ENCODE measurements around the gene SLC9A8. TPM values are rescaled to one million over a fixed set of nuclear protein-coding genes. Genes with fewer than 3 reads are reported as not detected.

The SLC9A8 gene
- total RNA-seq, 2 donors from 2014 or later, result 16.5 to 18.7 TPM

GRCh38 chr20:49808753-49809152, 3.9 kb upstream of the SLC9A8 start:
- intact Hi-C loops (cut with DNase I, micrococcal nuclease), result no loop called here
- DNase-seq, result no peak

DNA sequence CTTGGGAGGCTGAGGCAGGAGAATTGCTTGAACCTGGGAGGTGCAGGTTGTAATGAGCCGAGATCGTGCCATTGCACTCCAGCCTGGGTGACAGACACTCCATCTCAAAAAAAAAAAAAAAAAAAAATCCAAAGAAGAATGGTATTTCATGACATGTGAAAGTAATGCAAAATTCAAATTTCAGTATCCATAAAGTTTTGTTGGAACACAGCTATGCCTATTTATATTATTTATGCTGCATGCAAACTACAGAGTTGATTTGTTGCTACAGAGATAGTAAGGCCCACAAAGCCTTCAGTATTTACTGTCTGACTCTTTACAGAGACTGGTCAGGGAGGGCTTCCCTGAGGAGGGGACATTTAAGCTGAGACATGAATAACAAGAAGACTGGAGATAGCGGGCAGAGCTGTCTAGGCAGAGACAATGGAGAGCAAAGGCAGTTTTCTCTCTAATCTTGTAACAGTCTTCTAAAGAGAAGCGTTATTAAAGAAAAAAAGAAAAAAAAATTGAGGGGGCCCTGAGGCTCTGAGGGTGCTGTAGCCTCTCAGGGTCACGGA, 2.7 kb upstream of the SLC9A8 start:
- intact Hi-C loops (cut with DNase I, micrococcal nuclease), result no loop called here
- DNase-seq (no peak), ATAC-seq (no peak)

More at GRCh38 chr20:49808753-49809152, 3.9 kb upstream of the SLC9A8 start:
- no peak for ATAC-seq

DNA sequence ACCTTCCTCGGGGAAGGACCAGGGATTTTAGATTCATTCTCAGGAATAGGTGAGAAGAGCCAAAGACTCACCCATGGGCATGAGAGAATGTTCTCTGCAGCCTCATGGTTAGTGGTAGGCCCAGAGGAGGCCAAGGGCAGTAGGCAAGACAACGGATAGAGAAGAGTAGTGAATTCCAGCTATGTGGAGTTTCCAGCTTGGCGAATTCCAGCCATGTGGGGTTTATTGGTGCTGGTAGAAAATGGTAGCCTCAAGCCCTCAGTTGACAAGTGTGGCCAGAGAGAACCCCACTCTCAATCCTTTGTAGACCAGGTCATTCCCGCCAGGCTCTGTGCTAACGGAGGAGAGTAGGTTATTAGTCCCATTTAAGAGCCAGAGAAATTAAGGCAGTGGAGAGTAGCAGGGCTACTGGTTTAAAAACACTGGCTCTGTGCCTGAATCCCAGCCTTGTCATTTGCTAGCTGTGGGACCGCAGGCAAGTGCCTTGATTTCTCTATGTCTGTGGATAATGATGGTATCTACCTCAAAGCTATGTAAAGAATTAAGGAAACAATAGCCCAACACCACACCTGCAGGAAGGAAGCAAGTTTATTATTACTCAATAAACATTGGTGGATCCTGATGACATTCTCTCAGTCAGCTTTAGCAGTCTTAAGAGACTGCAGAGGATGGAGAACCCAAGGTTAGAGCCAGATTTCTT, 2.0 kb upstream of the SLC9A8 start:
- ATAC-seq (no peak), DNase-seq (peak in 1 of 2 donors; percentile 7)
- intact Hi-C loops (cut with DNase I, micrococcal nuclease), result no loop called here

GRCh38 chr20:49811825-49812506, 662 bp upstream of the SLC9A8 start:
- intact Hi-C loops (cut with DNase I, micrococcal nuclease), result no loop called here
- ATAC-seq (peak; percentile 18), DNase-seq (no peak)

DNA sequence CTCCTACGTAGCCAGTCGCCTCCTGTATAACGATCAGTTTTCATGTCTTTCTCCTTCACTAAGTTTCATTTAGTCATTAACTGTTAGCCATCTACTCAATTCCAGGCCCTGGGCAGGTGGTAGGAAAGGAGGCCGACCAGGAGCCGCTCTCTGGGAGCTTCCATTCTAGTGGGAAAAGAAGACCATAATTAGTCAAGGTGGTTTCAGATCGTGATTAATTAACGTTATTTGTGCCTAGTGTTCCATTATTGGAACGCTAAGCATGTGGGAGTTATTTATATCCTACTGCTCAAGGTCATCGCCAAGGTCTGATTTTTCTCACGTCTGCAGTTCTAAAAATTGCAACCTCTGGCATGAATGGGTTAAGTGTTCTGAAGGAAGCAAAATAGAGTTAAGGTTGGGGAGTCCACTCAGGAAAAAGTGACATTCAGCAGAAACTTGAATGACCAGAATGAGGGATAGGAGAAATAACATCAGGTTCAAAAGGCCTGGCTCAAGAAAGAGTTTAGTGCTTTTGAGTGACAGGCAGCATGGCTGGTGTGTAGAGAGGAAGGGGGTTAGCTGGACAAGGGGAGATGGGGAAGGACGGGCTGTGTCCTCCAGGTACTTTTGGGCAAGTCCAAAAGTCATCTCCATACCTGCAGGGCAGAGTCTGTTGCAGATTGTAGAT, 812 bp downstream of the SLC9A8 start:
- intact Hi-C loops (cut with DNase I, micrococcal nuclease), result no loop called here
- DNase-seq, result no peak
- ATAC-seq, result peak; percentile 6

DNA sequence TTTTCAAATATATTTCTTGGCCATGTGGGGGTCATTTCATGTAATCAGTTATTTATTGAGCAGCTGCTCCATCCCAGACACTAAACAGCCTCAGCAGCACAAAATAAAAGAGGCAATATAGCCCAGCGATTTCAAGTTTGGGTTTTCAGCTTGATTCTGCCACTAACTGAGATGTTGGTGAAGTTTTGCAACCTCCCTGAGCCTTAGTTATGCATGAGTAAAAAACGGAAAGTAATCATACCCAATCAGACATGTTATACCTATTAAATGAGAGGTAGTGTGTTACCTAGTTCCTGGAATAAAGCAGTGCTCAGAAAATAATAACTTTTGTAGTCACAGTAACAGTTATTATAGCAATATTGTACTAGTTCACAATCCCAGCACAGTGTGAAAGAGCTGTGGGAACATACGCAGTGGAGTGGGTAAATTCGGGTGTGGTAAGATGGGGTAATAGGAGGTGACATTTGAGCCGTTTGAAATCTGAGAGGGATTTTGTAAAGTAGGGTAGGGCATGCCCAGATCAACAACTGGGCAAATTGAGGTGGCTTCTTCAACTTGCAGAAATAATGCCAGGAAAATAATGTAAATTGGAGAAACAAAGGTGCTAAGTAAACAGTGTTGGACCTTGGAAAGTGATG, 1.5 kb downstream of the SLC9A8 start:
- DNase-seq (no peak), ATAC-seq (no peak)
- intact Hi-C loops (cut with DNase I, micrococcal nuclease), result no loop called here

DNA sequence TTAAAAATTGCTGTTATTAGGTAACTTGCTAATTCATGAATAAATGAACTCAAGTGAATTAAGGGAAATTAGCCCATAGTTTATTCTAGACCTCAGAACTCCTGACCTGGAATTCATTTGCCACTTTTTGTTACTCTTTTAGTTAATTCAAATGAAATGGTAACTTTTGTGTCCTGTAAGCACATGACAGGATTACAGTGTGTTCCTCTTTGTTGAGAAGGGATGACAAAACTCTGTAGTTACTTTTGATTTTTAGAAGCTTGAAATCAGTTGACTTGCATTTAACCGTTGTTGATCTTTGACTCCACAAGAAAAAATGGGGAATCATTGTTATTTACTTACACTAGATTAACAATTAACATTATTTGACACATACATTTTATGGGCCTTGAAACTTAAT, 6.2 kb downstream of the SLC9A8 start:
- DNase-seq, result no peak
- ATAC-seq, result no peak
- intact Hi-C loops (cut with DNase I, micrococcal nuclease), result no loop called here

- DNase-seq (no peak), ATAC-seq (no peak)
- intact Hi-C loops (cut with DNase I, micrococcal nuclease), result no loop called here
Measured at GRCh38 chr20:49819702-49820101, 7.1 kb downstream of the SLC9A8 start.

DNA sequence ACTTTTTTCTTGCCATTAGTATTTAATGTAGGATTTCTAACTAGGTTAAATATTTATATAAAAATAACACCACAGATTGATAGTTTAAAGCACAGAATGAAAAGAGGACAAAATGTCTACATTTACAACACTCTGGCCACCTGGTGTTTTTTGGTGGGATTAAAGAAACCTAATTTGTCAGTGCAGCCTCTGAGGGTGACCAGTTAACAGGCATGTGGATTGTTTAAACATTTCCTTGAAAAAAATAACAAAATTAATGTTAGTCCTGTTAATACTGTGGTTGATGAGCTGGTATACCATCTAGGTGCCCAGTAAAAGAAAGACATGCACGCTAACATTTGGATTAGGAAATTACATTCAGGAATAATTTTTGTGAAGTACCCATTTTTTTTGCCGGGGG, 8.8 kb downstream of the SLC9A8 start:
- ATAC-seq (no peak), DNase-seq (no peak)
- intact Hi-C loops (cut with DNase I, micrococcal nuclease), result no loop called here

DNA sequence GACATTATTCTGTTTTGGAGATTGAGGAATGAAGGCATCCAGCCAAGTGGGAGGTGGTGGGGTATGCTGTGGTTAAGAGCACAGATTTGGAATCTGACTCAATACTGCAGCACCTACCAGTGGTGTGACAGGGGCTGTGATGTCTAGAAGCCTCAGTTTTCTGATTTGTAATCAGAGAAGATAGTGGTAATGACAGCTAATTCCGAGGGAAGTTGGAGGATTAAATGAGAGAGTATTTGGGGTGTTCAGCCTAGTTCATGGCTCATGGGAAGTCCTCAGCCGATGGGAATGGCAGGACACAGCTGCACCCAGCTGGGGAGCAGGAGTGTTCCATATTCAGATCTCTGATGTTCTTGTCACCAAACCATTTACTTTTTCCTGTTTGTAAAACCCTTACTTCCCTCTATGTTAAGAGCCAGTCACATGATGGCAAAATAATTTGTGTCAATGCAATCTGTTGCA, 9.3 kb downstream of the SLC9A8 start:
- intact Hi-C loops (cut with DNase I, micrococcal nuclease), result no loop called here
- DNase-seq, result no peak
- ATAC-seq, result no peak

- DNase-seq (no peak), ATAC-seq (peak; percentile 91)
- intact Hi-C loops (cut with DNase I, micrococcal nuclease), result no loop called here
Measured at GRCh38 chr20:49823152-49823847, 10.7 kb downstream of the SLC9A8 start.

DNA sequence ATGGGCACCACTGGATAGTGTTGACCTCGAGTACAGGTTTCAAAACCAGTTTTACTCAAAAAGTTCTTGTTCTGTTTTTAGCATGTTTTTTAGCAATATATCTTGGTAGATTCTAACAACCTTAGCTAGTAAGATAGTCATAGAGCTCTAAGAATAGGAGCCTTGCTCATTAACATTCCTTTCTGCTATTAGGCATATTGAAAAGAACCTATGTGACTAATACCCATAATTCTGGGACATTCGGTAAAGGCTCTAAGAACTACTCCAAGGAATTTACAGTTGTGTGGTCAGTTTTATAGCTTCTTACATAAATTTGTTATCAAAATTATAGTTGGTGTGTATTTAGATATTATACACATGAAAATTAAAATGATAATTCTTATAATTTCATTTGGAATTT, 11.6 kb downstream of the SLC9A8 start:
- intact Hi-C loops (cut with DNase I, micrococcal nuclease), result no loop called here
- ATAC-seq (no peak), DNase-seq (no peak)

- intact Hi-C loops (cut with DNase I, micrococcal nuclease), result no loop called here
- ATAC-seq (no peak), DNase-seq (no peak)
Measured at GRCh38 chr20:49825521-49826033, 12.9 kb downstream of the SLC9A8 start.

GRCh38 chr20:49831022-49831769, 18.6 kb downstream of the SLC9A8 start:
- ATAC-seq, result no peak
- DNase-seq, result no peak
- intact Hi-C loops (cut with DNase I, micrococcal nuclease), result no loop called here

DNA sequence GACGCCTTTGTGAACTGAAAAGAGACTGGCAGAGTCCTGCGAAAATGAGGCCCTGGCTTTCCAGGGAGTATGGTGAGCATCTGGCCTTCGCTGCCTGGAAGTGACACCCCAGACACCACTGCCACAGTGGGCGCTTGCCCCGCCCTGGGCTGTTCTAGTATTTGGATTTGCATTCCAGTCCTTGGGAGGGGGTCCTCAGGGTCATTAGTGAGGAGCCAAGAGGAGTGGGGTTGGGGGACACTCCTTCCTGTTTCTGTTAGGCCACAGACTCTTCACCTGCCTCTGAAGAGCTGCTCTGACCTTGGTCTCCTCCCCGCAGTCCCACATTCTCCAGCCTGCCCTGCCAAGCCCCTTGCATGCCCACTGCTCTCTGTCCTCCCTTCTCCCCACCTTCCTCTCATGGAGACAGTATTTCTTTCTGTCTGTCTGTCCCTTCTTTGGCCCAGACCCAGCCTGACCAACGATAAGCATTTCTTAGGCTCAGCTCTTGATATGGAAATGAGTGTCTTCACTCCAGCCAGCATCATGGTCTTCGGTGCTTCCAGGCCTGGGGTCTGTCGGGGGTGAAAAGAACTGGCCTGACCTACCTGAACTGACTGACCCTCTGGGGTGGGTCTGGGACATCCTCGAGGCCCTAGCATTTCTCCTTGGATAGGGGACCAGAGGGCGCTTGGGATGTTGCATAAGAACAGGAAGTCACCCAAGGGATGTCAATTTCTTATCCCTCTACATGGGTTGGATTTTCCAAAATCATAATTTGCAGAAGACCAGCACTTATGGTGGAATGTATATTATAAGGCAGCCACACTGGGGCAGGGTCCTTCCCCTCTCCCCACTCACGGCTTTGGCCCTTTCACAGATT, 19.4 kb downstream of the SLC9A8 start:
- no peak for DNase-seq
- ATAC-seq, result no peak
- intact Hi-C loops (cut with DNase I, micrococcal nuclease), result no loop called here

GRCh38 chr20:49832632-49833327, 20.2 kb downstream of the SLC9A8 start:
- ATAC-seq, result no peak

More at GRCh38 chr20:49832632-49833327, 20.2 kb downstream of the SLC9A8 start:
- no peak for DNase-seq
- intact Hi-C loops (cut with DNase I, micrococcal nuclease), result no loop called here

Data from left colon (tissue), 2 donors.